Glomerular visceral epithelial cell (primary cell): ENCODE measurements around the gene MTMR8.
A peak's percentile ranks its signal among the peaks of the same experiment; 100 is the strongest.
"Not testable (repeated sequence)": the region's sequence is repeated elsewhere in the genome, so short reads cannot be mapped to it uniquely, and the experiment has no call there.

Source experiments
- DNase-seq: peaks from one replicate; pipeline ENCODE4 v3.0.0-alpha.2; 2016; ENCODE audit errors: extremely low spot score

The MTMR8 gene

GRCh38 chrX:64394874-64395567 is at the start of gene MTMR8:
TSS of gene MTMR8 (minus strand) at chrX:64395452. CDS start at chrX:64395363, 89 bp downstream.
- DNase-seq = peak; percentile 69

GRCh38 chrX:64439551-64439950 is 44.3 kb upstream of the MTMR8 start:
- no peak for DNase-seq

- no peak for DNase-seq
Observed at GRCh38 chrX:64437665-64438064, 42.4 kb upstream of the MTMR8 start.

GRCh38 chrX:64437218-64437617 is 42.0 kb upstream of the MTMR8 start:
- no peak for DNase-seq

GRCh38 chrX:64428371-64428770 is 33.1 kb upstream of the MTMR8 start:
- DNase-seq = no peak

- no peak for DNase-seq
Observed at GRCh38 chrX:64427787-64428186, 32.5 kb upstream of the MTMR8 start.

GRCh38 chrX:64427281-64427680 is 32.0 kb upstream of the MTMR8 start:
- DNase-seq = no peak

GRCh38 chrX:64409730-64410129 is 14.5 kb upstream of the MTMR8 start:
- not testable (repeated sequence) for DNase-seq

- DNase-seq = no peak
Observed at GRCh38 chrX:64398088-64398487, 2.8 kb upstream of the MTMR8 start.

GRCh38 chrX:64395568-64395929 is 297 bp upstream of the MTMR8 start:
- no peak for DNase-seq

- no peak for DNase-seq
Observed at GRCh38 chrX:64394059-64394873, 986 bp downstream of the MTMR8 start.

- no peak for DNase-seq
Observed at GRCh38 chrX:64389489-64389888, 5.8 kb downstream of the MTMR8 start.

GRCh38 chrX:64380789-64381188 is 14.5 kb downstream of the MTMR8 start:
- not testable (repeated sequence) for DNase-seq

- no peak for DNase-seq
Observed at GRCh38 chrX:64379924-64380323, 15.3 kb downstream of the MTMR8 start.

- DNase-seq = no peak
Observed at GRCh38 chrX:64377753-64378152, 17.5 kb downstream of the MTMR8 start.

GRCh38 chrX:64352081-64352480 is 43.2 kb downstream of the MTMR8 start:
- no peak for DNase-seq

GRCh38 chrX:64350521-64350920 is 44.7 kb downstream of the MTMR8 start:
- DNase-seq = no peak

GRCh38 chrX:64350047-64350446 is 45.2 kb downstream of the MTMR8 start:
- DNase-seq = no peak

GRCh38 chrX:64342811-64343210 is 52.4 kb downstream of the MTMR8 start:
- DNase-seq = no peak

- no peak for DNase-seq
Observed at GRCh38 chrX:64338296-64338695, 57.0 kb downstream of the MTMR8 start.

- no peak for DNase-seq
Observed at GRCh38 chrX:64334467-64334866, 60.8 kb downstream of the MTMR8 start.

- DNase-seq = no peak
Observed at GRCh38 chrX:64330284-64330683, 65.0 kb downstream of the MTMR8 start.

- no peak for DNase-seq
Observed at GRCh38 chrX:64321507-64321906, 73.7 kb downstream of the MTMR8 start.
